ENCODE results near the gene ADA. TPM values are rescaled to one million over a fixed set of nuclear protein-coding genes. Genes with fewer than 3 reads are reported as not detected.

Gene ADA
- 48.2 to 59.8 TPM (median 53.8 TPM) in 5 replicates for total RNA-seq (2022; extraction: Qiagen RNA extraction)

DNA sequence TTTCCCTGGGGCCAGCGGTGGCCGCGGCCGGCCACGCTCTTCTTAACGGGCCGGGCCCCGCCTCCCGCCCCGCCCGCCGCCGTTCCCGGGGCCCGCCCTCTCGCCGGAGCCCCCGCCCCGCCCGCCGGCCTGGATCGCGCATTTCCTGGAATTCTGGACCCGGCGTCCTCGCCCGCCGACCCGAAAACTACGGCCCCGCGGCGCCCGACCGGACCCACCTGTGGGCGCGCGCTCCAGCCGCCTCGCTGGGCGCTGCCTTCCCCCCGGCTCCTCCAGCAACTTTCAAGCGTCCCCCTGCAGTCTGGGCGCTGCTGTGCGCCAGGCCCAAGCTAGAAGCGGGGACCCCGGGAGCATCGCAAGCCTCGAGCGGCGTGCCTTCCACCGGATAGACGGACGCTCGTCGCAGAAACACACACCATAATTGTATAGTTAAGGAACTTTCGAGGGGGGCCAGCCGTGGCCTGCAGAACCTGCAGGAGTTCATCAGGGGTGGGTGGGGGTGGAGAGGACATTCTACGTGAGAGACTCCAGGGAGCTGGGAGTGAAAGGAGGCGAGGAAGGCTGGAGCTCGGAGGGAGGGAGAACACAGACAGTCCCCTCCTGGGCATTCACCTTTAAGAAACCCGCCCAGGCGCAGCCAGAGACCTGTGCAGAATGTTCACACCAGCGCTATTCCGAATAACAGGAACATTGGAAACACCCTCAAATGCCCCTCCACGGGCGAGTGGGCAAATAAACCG lies at the start of gene ADA:
Gene ADA (minus strand): TSS at position 16 of the 740 bp plus-strand sequence. CDS start 92 bp downstream, outside the sequence.

DNA sequence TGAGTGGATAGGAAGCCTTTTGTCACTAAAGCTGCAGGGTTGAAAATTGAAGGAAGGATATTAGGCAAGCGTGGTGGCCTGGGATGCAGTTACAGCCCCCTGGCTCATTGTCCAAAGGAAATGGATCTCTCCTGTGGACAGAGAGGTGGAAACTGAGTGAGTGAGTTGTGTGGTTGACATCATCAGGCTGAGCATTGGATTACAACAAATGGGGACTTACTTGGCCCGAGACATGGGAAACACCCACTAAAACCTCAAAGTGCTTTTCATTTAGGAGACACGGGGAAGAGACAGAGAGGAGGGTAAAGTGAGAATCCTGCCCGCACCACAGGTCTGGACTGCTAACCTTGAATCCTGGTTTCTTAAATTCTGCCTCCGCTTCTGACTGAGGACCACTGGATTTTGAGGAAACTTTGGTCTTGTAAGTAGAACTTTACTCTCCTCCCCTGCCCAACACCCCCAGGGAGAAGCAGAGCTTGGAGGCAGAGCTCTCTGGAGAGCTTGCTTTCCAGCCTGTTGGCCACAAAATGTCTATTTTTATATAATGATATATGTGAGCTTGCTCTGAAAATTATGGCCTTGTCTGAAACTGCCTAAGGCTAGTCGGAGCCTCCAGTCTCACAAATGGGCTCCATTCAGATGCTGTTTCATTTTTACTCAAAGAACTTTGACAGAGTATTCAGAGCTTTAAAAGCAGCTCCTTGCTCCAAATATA lies 69.0 kb downstream of the ADA start, which contains the start of gene PKIG:
Gene PKIG (plus strand): TSS at position 269 of the 715 bp plus-strand sequence. CDS start 31,978 bp downstream, outside the sequence.

Other genes with a start within 250 kb of the ADA start
- 13.6 to 16.8 TPM (median 16.1 TPM) in 5 replicates for gene TTPAL, start 175.8 kb downstream of the ADA start, total RNA-seq (2022; extraction: Qiagen RNA extraction)
- 71.0 to 91.1 TPM (median 80.0 TPM) in 5 replicates for gene SERINC3, start 129.6 kb downstream of the ADA start, total RNA-seq (2022; extraction: Qiagen RNA extraction)
- gene PKIG, start 69.1 kb downstream of the ADA start, total RNA-seq (2022; extraction: Qiagen RNA extraction) = 37.1 to 43.1 TPM (median 39.8 TPM) in 5 replicates
- 25.9 to 39.9 TPM (median 27.5 TPM) in 5 replicates for gene CCN5, start 63.7 kb upstream of the ADA start, total RNA-seq (2022; extraction: Qiagen RNA extraction)
- 0.45 to 0.87 TPM (median 0.54 TPM) in 5 replicates for gene KCNK15, start 94.2 kb upstream of the ADA start, total RNA-seq (2022; extraction: Qiagen RNA extraction)
- gene RIMS4, start 158.8 kb upstream of the ADA start, total RNA-seq (2022; extraction: Qiagen RNA extraction) = 1.3 to 2.0 TPM (median 1.6 TPM) in 5 replicates
- gene YWHAB, start 234.0 kb upstream of the ADA start, total RNA-seq (2022; extraction: Qiagen RNA extraction) = 187 to 204 TPM (median 194 TPM) in 5 replicates

Measured in A549 treated with Mapracorat at 1 μM for 4 hours (cell line).